Inflammatory macrophage treated with lipopolysaccharide for 1 hour (primary cell): ENCODE data around the gene CRB1.

Source experiments
- DNase-seq, 2 donors: peaks; one replicate each; pipeline ENCODE4 v3.0.0-alpha.2; 2020 to 2022

The CRB1 gene

GRCh38 chr1:197304638-197305200 lies 36.7 kb downstream of the CRB1 start:
- no peak for DNase-seq

GRCh38 chr1:197305925-197306324 lies 37.9 kb downstream of the CRB1 start:
- DNase-seq, result no peak

GRCh38 chr1:197306381-197307062 lies 38.5 kb downstream of the CRB1 start:
- DNase-seq, result no peak

DNA sequence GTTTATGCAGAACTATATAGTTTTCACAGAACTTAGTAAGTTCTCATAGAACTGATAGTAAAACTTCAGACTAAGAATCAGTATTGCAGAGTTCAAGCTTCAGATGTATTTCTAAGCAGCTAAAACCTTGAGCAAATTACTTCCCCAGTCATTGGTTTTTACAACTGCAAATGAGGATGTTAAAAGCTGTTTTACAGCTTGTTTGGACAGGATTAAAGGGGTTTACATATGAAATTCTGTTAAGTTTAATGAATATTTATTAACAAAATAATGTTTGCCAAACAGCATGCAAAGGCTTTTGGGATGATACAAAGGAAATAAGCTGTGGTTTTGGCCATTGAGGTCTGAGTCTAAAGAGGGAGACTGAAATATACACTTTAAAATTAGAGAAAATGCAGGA lies 39.1 kb downstream of the CRB1 start:
- DNase-seq, result no peak

GRCh38 chr1:197307551-197307950 lies 39.5 kb downstream of the CRB1 start:
- DNase-seq, result no peak

DNA sequence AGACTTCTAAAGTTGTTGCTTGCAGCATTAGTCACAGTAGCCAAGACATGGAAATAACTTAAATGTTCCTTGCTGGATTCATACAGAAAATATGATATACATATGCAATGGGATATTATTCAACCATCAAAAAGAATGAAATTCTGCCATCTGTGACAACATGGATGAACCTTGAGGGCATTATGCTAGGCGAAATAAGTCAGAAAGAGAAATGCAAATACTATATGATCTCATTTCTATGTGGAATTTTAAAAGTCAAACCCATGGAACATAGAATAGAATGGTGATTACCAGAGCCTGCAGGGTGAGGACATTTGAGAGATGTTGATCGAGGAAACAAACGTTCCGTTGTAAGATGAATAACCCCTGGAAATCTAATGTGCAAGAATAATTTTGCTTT lies 43.0 kb downstream of the CRB1 start:
- DNase-seq, result no peak

- DNase-seq, result no peak
Measured at GRCh38 chr1:197312163-197312562, 44.1 kb downstream of the CRB1 start.

DNA sequence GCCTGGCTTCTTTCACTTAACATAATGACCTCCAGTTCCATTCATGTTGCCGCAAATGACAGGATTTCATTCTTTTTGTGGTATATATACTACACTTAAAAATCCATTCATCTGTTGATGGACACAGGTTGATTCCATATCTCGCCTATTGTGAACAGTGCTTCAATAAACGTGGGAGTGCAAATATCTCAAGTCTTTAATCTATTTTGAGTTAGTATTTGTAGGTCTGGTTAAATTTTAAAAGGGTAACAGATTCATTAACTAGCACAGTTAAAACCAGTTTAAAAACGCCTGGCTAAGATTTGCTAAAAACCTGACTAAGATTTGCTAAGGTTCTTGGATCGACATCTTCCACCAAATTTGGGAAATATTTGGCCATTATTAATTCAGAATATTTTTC lies 45.7 kb downstream of the CRB1 start:
- no peak for DNase-seq

DNA sequence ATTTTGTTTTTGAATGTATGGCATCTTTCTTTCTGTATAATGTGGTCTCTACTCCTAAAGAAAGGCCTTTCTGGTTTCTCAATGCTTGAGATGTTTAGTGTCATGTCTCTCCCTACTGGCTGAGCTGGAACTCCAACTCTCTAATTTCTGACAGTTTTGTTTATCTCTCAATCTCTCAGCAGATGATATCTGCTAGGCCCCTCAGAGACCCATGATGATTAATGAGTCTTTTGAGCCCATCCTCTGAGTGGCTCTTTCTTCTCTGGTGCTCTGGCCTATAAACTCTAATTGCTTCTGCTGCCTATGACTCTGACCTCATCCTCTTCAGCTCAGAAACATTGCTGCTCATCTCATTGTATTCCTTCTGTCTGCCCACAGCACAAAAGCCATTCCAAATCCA lies 46.6 kb downstream of the CRB1 start:
- DNase-seq, result no peak

GRCh38 chr1:197319631-197320030 lies 51.6 kb downstream of the CRB1 start:
- no peak for DNase-seq

DNA sequence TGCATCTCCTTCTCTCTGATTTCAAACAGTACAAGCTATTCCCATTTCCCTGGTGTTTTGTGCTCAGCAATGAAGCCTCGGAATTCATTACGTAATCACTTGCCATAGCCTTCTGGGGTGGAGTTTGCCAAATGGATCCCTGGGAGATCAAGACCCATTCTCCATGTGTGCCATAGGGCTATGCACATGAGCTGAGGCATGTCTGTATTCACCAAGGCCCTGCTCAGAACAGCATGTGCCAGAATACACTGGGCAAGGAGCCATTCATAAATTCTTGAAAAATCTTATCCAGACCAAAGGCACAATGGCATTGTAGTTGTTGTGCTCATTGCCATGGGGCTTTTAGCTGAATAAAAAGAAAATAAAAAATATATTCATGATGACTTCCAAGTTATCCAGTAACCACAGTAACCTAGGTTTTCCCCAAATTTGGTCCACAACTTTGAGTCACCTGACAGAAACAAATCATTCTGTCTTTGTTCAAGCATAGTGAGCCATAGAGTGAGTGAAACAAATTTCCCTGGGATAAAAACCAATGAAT lies 53.0 kb downstream of the CRB1 start:
- no peak for DNase-seq

DNA sequence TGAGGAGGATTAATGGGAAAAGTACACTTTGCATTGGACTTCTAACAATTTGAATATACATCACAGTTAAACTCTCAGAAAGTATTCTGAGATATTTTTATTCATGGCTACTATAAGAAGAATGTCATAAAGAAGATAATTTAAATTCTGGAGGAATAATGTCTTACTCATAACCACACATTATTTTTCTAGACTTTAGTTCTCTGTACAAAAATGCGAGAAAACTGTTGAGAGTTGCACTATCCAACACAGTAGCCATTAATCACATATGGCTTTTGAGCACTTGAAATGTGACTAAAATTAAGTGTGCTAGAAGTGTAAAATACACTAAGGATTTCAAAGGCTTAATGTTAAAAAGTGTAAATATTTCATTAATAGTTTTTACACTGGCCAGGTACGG lies 53.8 kb downstream of the CRB1 start:
- DNase-seq, result no peak

GRCh38 chr1:197327776-197328364 lies 59.8 kb downstream of the CRB1 start:
- peak; percentile 1 to 17 for DNase-seq

- DNase-seq, result no peak
Measured at GRCh38 chr1:197330213-197330612, 62.2 kb downstream of the CRB1 start.

DNA sequence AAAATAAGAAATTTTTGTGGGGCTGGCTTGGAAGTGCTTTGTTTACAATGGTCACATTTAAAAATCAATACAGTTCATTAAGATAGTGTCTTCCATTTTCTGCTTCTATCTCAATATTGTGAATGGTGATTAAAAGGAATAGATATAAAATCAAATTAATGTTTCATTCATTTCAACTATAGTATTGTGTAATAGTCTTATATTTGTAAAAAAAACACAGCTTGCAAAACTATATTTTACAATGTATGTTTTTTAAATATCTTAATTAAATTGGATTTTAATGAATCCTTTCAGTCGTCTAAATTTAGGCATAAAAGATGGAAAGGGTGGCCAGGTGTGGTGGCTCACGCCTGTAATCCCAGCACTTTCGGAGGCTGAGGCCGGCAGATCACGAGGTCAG lies 63.5 kb downstream of the CRB1 start:
- no peak for DNase-seq

GRCh38 chr1:197333041-197333440 lies 65.0 kb downstream of the CRB1 start:
- no peak for DNase-seq

- DNase-seq, result no peak
Measured at GRCh38 chr1:197336571-197336970, 68.5 kb downstream of the CRB1 start.

DNA sequence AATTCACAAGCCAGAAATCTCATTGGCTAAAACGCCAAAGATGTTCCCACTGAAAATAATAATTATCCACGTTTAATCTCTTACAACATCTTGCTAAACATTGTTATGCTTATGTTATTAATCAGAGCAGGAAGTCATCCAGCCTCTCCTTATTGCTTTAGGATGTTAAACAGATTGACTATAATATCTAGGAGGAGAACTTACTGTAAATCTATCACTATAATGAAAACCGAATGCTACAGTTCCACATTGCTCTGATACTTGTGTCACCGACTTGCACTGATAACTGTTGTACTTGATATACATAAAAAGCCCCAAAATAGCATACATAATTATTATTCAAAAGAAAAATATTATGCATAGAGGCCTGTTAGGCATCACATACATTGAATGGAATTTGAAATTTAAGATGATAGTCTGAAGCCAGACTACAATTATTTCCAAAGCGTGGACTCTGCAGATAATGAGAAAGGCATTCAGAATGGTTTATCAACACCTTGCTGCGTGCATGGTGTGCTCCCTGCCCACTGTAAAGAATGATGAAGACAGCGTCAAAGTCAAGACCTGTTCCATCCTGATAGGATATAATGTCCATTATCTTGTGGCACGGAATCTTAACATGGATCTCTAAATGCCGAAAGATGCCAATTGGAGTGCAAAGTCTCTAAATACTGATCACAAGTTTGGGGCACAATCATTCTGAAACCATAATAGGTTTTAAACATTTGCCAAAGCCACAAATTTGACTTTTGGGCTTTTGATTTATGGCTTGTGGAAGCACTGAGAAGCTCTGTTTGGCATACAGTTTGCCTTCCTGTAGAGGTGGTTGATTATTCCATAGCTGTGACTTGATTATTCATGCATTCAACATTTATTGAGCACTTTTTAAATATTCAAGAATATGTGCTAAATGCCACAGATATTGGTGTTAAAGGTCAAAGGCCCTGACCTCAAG lies 71.3 kb downstream of the CRB1 start:
- DNase-seq, result no peak

GRCh38 chr1:197341626-197342025 lies 73.6 kb downstream of the CRB1 start:
- no peak for DNase-seq

DNA sequence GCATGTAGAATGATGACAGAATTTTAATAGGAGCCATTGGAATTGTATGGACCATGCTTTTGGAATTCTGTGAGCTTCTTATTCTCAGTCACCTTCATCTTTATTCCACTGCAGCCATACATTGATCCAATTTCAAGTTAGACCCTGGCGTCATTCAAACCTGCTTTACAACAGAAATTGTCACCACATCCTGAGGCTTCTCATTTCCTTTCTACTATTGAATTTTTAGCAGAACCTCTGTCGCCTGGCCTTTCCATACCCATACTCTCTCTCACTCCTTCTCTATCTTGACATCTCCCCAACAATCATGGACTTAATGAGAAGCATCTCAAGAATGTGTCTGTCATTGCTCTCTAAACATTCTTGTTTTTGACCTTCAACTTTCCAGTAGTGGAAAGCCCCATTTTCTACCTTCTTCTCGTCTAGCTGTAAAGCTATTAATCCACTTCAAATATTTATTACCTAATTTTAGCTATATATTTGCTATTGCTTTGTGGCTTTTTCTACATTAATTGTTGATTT lies 74.1 kb downstream of the CRB1 start:
- DNase-seq, result no peak

GRCh38 chr1:197342669-197343068 lies 74.6 kb downstream of the CRB1 start:
- DNase-seq, result no peak

- DNase-seq, result peak in 1 of 2 donors; percentile 5
Measured at GRCh38 chr1:197343663-197344273, 75.7 kb downstream of the CRB1 start.
